Measurements from ENCODE around the gene CD99L2.

Gene CD99L2

GRCh38 chrX:150779385-150779784 lies 119.1 kb downstream of the CD99L2 start:
- DNase-seq = no peak

GRCh38 chrX:150777328-150777992 lies 121.0 kb downstream of the CD99L2 start:
- no peak for DNase-seq

- DNase-seq = no peak
Observed at GRCh38 chrX:150775569-150776350, 122.7 kb downstream of the CD99L2 start.

- no peak for DNase-seq
Observed at GRCh38 chrX:150774798-150775568, 123.5 kb downstream of the CD99L2 start.

GRCh38 chrX:150773634-150774033 lies 124.8 kb downstream of the CD99L2 start:
- DNase-seq = no peak

- DNase-seq = no peak
Observed at GRCh38 chrX:150773117-150773516, 125.4 kb downstream of the CD99L2 start.

GRCh38 chrX:150772150-150772970 lies 126.1 kb downstream of the CD99L2 start:
- DNase-seq = peak; percentile 75

GRCh38 chrX:150771116-150771515 lies 127.4 kb downstream of the CD99L2 start:
- no peak for DNase-seq

- DNase-seq = no peak
Observed at GRCh38 chrX:150770623-150771022, 127.8 kb downstream of the CD99L2 start.

- no peak for DNase-seq
Observed at GRCh38 chrX:150769408-150769807, 129.1 kb downstream of the CD99L2 start.

GRCh38 chrX:150768580-150769190 lies 129.8 kb downstream of the CD99L2 start:
- no peak for DNase-seq

GRCh38 chrX:150768132-150768485 lies 130.4 kb downstream of the CD99L2 start:
- DNase-seq = no peak

- DNase-seq = no peak
Observed at GRCh38 chrX:150767475-150768131, 130.9 kb downstream of the CD99L2 start.

- no peak for DNase-seq
Observed at GRCh38 chrX:150767045-150767395, 131.4 kb downstream of the CD99L2 start.

- DNase-seq = no peak
Observed at GRCh38 chrX:150766351-150767044, 132.0 kb downstream of the CD99L2 start.

- DNase-seq = no peak
Observed at GRCh38 chrX:150765782-150766350, 132.6 kb downstream of the CD99L2 start.

GRCh38 chrX:150765237-150765636 lies 133.2 kb downstream of the CD99L2 start:
- no peak for DNase-seq

GRCh38 chrX:150763810-150764209 lies 134.7 kb downstream of the CD99L2 start:
- DNase-seq = no peak

- no peak for DNase-seq
Observed at GRCh38 chrX:150763303-150763797, 135.1 kb downstream of the CD99L2 start.

GRCh38 chrX:150762258-150763165 lies 136.0 kb downstream of the CD99L2 start:
- no peak for DNase-seq

All from activated CD4-positive, alpha-beta T cell treated with anti-CD3 and anti-CD28 coated beads, Interleukin-2, amount 50 U/mL, for 1 hour (primary cell).